ENCODE measurements around the gene FUT6. TPM values are rescaled to one million over a fixed set of nuclear protein-coding genes. Genes with fewer than 3 reads are reported as not detected.
A peak's percentile ranks its signal among the peaks of the same experiment; 100 is the strongest.

FUT6 gene
- total RNA-seq, 1 experiment from 2014 or later = not detected

DNA sequence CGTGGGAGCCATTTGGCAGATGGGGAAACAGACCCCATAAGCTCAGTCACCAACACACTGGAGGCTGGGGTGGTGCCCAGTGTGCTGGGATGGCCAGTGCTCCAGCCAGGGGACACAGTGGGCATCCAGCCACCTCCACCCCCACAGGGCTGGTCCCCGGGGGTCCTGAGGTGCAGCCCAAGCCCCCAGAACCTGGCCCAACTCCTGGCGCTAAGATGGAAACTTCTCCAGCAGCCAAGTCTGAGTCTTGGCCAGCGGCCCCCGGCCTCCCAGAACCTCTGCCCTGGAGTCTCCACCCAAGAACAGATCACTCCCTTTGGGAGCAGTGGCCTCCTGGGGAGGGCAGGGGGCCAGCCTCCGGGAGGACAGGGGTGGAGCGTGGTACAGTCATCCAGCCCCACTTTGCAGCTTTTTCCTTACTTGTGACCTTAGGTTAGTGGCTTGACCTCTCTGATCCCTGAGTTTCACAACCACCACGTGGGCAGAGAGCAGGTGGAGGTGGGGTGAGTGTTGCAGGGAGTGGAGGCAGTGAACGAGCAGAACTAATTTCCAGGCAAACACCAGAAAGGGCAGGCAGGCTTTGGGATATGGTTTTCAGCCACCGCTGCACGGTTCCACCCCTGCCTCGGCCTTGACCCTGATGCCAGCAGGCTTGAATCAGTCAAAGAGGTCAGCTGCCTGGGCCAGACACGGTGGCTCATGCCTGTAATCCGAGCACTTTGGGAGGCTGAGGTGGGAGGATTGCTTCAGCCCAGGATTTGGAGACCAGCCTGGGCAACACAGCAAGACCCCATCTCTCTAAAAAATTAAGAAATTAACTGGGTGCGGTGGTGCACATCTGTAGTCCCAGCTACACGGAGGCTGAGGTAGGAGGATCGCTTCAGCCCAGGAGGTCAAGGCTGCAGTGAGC lies 38.9 kb downstream of the FUT6 start:
- peaks cover 3% of the 10 kb centered on the region; the same call in 1 of the 2 replicates for H3K27me3 ChIP-seq (replicated peaks)

DNA sequence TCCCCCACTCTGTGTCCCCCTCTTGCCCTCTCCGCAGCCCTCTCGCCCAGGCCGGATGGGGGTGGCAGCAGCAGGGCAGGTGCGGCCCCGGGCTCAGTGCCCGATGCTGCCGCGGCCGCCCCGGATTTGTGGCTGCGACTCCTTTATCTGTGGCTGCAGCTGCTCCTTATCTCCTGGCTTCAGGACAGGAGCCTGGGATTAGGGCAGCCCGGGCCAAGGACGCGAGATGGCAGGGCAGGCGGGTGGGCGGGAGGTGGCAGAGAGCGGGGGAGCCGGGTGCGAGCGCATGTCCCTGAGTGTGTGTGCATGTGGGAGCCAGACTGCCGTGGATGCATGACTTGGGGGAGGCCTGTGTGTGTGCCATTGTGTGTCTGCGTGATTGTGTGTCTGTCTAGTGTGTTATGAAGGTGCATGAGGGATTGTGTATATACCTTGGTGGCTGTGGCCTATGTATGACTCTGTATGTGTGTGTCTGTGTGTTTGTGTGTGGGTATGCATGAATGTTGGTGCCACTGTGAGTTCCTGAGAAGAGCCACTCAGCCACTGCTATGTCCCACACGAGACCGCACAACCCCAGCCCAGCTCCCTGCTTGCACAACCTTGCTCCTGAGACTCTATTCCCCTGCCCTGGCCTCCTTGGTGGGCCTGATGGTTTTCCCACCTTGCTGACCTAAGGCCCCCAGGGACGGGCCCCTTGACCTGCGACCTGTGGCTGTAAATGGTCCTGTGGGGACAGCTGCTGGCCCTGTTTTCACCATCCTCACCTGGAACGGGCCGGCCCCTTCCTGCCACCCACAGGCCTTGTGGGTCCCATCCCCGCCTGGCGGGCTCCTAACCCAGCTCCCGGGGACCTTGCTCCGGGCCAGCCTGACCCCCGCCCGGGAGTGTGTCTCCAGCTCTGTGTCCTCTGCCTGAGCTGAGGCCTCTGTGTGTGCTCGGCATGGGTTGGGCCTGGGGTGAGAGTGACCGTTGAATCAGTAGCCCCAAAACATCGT lies 40.0 kb downstream of the FUT6 start:
- Histone ChIP-seq H3K27ac (no peak overlapping the region), H3K27me3 (replicated peaks) (peaks cover 1% of the 10 kb centered on the region; the same call in 1 of the 2 replicates), H3K4me1 (replicated peaks) (peaks cover 11% of the 10 kb centered on the region), H3K9me3 (replicated peaks) (no peaks in the 10 kb centered on the region), H3K4me3 (no peak overlapping the region), H3K36me3 (no peaks in the 10 kb centered on the region)
- no peak for DNase-seq (ENCODE audit: low read depth in 1 of 2, low spot score in 2 of 2)

More for the DNA sequence above, 38.9 kb downstream of the FUT6 start:
- Histone ChIP-seq H3K4me3 (no peak overlapping the region), H3K9me3 (replicated peaks) (no peaks in the 10 kb centered on the region), H3K4me1 (replicated peaks) (peaks cover 16% of the 10 kb centered on the region), H3K27ac (no peak overlapping the region), H3K36me3 (no peaks in the 10 kb centered on the region)
- no peak for DNase-seq (ENCODE audit: low read depth in 1 of 2, low spot score in 2 of 2)

DNA sequence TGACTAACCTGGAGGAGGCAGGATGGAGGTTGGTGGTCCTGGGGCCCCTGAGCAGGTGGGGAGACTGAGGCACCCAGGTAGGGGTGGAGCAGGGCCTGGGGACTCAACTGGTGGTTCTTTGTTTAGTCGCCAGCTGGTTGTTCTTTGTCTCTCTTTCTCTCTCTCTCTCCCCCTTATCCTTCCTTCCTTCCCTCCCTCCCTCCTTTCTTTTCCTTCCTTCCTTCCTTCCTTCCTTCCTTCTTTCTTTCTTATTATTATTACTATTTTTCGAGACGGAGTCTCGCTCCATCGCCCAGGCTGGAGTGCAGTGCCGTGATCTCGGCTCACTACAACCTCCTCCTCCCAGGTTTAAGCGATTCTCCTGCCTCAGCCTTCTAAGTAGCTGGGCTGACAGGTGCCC lies 41.3 kb downstream of the FUT6 start:
- Histone ChIP-seq H3K4me3 (no peak overlapping the region), H3K27me3 (replicated peaks) (no peaks in the 10 kb centered on the region), H3K27ac (no peak overlapping the region), H3K36me3 (no peaks in the 10 kb centered on the region), H3K4me1 (replicated peaks) (no peaks in the 10 kb centered on the region), H3K9me3 (replicated peaks) (no peaks in the 10 kb centered on the region)
- DNase-seq (ENCODE audit: low read depth in 1 of 2, low spot score in 2 of 2) = no peak

DNA sequence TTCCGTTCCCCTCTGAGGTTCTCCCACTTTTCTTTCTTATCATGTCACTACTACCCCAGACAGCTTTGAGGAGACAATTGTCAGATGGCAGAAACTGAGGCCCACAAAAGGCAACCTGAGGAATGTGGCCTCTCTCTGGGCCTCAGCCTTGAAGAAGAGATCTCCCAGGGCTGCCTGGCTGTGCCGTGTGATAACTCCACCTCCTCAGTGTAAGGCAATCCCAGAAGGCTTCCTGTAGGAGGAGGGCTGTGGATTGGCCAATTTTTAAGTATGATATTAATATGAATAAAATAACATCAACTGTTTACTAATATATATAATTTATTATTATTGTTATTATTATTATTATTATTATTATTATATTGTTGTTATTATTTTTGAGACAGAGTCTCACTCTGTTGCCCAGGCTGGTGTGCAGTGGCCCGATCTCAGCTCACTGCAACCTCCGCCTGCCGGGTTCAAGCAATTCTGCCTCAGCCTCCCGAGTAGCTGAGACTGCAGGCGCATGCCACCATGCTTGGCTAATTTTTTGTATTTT lies 44.1 kb downstream of the FUT6 start:
- Histone ChIP-seq H3K36me3 (no peaks in the 10 kb centered on the region; the same call in 1 of the 2 replicates), H3K27me3 (replicated peaks) (no peaks in the 10 kb centered on the region), H3K4me1 (replicated peaks) (no peaks in the 10 kb centered on the region), H3K27ac (no peak overlapping the region), H3K4me3 (no peak overlapping the region), H3K9me3 (replicated peaks) (no peaks in the 10 kb centered on the region)
- DNase-seq (ENCODE audit: low read depth in 1 of 2, low spot score in 2 of 2) = no peak

DNA sequence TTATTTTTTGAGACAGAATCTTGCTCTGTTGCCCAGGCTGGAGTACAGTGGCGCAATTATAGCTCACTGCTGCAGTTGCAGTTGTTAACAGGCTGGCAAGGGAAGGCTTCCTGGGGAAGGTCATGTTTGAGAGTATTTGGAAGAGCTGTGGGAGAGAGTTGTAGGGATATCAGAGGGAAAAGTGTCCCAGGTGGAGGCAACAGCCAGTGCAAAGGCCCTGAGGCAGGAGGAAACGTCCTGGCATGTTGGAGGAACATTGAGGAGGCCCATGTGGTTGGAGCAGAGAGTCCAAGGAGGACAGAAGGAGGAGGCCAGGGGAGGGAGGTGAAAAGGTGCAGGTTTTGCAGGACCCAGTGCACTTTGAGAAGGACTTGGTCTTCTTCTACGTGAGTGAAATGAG lies 46.3 kb downstream of the FUT6 start:
- H3K36me3 ChIP-seq = peaks cover 22% of the 10 kb centered on the region
- H3K4me1 ChIP-seq (replicated peaks) = peaks cover 5% of the 10 kb centered on the region
- H3K4me3 ChIP-seq = no peak overlapping the region
- no peaks in the 10 kb centered on the region for H3K9me3 ChIP-seq (replicated peaks)
- H3K27ac ChIP-seq = no peak overlapping the region
- no peaks in the 10 kb centered on the region for H3K27me3 ChIP-seq (replicated peaks)
- DNase-seq (ENCODE audit: low read depth in 1 of 2, low spot score in 2 of 2) = no peak

DNA sequence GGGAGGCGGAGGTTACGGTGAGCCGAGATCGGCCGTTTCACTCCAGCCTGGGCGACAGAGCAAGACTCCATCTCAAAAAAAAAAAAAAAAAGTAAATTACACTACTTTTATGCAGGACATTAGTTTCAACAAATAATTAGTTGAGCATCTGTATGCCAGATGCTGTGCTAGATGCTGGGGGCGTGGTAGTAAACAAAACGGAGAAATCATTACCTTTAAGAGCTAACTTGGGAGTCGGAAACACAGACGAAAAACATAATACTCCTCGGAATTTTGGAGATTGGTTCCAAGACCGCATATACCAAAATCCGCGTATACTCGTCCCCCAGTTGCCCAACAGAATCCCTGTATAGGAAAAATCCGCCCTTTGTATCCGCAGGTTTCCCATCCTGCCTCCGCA lies 47.3 kb downstream of the FUT6 start:
- Histone ChIP-seq H3K27me3 (replicated peaks) (no peaks in the 10 kb centered on the region), H3K36me3 (peaks cover 32% of the 10 kb centered on the region), H3K4me3 (no peak overlapping the region), H3K27ac (no peak overlapping the region), H3K9me3 (replicated peaks) (no peaks in the 10 kb centered on the region), H3K4me1 (replicated peaks) (peaks cover 5% of the 10 kb centered on the region)
- no peak for DNase-seq (ENCODE audit: low read depth in 1 of 2, low spot score in 2 of 2)

DNA sequence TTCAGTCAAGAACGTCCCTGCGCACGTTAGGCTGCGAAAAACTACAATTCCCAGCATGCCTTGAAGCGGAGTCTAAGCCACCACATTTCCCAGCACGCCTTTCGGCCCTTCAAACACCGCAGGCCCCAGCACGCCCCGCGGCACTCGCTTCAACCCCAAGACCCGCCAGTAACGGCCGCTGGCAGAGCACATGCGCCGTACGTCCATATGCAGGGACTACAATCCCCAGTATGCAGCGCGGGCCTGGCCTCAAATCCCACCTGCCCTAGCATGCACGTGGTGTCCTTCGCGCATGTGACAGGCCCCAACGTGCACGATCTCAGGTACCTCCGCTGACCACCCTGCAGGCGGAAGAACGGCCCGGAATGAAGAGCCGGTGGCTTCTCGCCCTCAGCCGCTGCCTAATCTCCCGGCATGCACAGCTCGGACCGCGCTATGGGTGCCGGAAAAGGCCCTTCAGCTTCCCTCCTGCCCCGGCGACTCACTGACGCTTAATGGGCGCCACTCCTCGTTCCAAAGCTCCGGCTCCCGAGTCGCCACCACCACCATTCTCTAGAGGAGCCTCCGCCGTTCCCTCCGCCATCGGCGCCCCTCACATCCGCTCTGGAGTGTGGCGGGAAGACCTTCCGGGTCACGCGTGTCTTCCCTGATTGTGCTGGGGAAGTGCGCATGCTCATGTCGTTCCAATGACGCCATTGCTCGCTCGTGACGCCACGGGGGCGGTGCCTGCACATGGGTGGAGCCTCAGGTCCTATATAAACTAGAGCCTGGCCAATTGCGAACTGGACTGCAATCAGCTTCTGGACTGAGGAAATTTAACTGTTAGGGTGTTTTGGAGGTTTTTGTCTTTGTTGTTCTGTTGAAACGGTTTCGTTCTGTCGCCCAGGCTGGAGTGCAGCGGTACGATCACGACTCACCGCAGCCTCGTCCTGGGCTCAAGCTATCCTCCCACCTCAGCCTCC lies 48.7 kb downstream of the FUT6 start, which contains the start of gene DUS3L:
TSS of gene DUS3L (minus strand) at position 605 of the 962 bp plus-strand sequence. CDS start at position 583, 22 bp downstream.
- H3K4me1 ChIP-seq (replicated peaks) = peaks cover 5% of the 10 kb centered on the region
- H3K9me3 ChIP-seq (replicated peaks) = no peaks in the 10 kb centered on the region
- DNase-seq (ENCODE audit: low read depth in 1 of 2, low spot score in 2 of 2) = peak; percentile 96 to 98
- peak within 1 kb of the TSS; percentile 62 for H3K4me3 ChIP-seq
- H3K27ac ChIP-seq = peak within 1 kb of the TSS; percentile 87
- peaks cover 43% of the 10 kb centered on the region for H3K36me3 ChIP-seq
- H3K27me3 ChIP-seq (replicated peaks) = no peaks in the 10 kb centered on the region

DNA sequence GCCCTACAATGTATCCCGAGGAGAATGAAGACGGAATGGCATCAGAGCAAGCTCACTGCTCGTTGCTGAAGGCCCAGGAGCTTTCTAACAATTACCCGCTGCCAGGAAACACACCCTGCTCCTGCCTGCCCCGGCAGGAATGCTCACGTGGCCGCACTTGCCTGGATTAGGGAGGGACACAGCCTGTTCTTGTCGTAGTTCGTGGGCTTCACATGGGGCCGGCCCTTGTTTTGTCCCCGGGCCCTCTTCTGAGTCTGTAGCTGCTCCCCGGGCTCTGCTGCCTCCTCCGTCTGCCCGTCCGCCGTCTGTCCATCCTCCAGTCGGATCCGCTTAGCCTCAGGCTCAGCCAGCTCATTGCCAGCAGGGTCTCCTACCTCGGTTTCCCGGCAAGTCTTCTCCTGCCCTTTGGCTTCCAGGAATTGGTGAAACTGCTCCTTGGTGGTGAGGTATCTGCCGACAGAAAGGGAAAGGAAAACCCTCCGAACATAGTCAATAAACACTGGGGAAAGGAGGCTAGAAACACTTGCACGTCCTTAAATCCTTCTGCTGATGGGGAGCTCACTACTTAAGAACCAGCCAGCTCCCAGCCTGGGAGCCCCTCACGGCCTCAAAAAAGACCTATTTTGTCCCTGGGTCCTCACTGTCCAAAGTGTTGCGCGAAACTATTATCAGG lies 49.5 kb downstream of the FUT6 start:
- no peaks in the 10 kb centered on the region for H3K9me3 ChIP-seq (replicated peaks)
- H3K4me3 ChIP-seq = peak overlapping the region; percentile 62
- no peaks in the 10 kb centered on the region for H3K27me3 ChIP-seq (replicated peaks)
- no peak for DNase-seq (ENCODE audit: low read depth in 1 of 2, low spot score in 2 of 2)
- H3K4me1 ChIP-seq (replicated peaks) = peaks cover 5% of the 10 kb centered on the region
- no peak overlapping the region for H3K27ac ChIP-seq
- H3K36me3 ChIP-seq = peaks cover 52% of the 10 kb centered on the region

DNA sequence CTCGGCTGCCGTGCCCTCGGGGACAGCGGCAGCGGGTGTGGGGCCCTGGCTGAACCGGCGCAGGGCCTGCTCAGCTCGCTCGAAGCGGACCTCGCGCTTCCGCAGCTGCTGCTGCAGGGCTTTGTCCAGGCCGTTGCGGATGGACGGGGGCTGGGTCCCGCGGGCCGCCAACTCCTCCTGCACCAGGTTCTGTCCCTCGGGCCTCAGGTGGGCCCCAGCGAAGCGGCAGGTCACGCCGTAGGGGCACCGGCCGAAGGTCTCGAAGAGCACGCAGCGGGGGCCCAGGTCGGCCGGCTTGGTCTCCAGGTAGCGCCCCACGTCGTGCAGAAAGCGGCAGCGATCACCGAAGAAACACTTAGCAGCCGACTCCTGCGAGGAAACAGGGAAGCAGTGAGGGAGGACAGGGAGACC lies 50.1 kb downstream of the FUT6 start:
- Histone ChIP-seq H3K27me3 (replicated peaks) (no peaks in the 10 kb centered on the region), H3K27ac (no peak overlapping the region), H3K4me1 (replicated peaks) (peaks cover 5% of the 10 kb centered on the region), H3K36me3 (peaks cover 58% of the 10 kb centered on the region), H3K4me3 (no peak overlapping the region), H3K9me3 (replicated peaks) (no peaks in the 10 kb centered on the region)
- DNase-seq (ENCODE audit: low read depth in 1 of 2, low spot score in 2 of 2) = no peak

DNA sequence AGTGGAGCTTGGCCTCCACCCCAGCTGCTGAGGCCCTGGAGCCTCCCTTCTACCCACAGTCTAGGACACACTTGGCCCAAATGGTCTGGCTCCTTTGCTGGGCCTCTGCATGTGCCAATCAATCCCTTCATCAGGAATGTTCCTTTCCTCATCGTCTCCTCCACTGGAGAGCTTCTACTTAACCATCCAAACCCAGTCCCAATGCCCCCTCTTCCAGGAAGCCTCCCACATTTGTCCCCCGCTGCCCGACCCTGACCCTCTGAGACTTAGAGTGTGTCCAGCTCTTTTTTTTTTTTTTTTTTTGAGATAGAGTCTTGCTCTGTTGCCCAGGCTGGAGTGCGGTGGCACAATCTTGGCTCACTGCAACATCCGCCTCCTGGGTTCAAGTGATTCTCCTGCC lies 51.1 kb downstream of the FUT6 start:
- Histone ChIP-seq H3K9me3 (replicated peaks) (no peaks in the 10 kb centered on the region), H3K27ac (no peak overlapping the region), H3K4me1 (replicated peaks) (peaks cover 5% of the 10 kb centered on the region), H3K36me3 (peaks cover 65% of the 10 kb centered on the region), H3K27me3 (replicated peaks) (no peaks in the 10 kb centered on the region), H3K4me3 (no peak overlapping the region)
- no peak for DNase-seq (ENCODE audit: low read depth in 1 of 2, low spot score in 2 of 2)

DNA sequence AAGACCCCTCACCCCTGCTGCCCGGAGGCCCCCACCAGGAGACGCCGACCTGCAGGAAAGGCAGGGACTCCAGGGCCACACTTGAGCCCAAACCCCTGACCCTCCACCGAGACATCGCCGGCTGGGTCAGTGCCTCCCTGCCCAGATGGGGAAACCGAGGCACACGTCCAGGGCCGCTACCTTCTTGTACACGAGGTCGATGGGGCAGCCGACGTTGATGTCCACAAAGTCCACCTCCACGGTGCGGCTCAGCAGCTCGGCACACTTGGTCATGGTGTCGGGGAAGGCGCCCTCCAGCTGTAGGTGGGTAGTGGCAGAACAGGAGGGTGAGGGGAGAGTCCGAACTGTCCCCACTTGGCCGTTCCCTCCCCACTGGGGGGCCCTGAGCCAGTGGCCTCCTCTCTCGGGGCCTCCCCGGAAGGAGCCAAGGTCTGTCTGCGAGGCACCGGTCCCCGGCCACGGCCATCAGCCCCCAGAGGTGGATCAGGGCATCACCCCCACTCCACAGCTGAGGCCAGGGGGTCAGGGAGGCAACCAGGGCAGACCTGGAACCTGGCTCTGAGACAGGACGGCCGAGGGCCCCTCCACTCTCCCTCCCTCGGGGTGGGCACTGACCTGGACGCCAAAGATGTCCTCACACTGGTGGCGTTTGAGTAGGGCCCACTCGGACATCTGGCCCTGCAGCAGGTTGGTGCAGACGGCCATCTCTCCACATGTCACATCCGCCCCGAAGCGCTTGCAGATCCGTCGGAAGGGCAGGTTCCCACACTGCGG lies 51.9 kb downstream of the FUT6 start:
- H3K27me3 ChIP-seq (replicated peaks) = no peaks in the 10 kb centered on the region
- peaks cover 65% of the 10 kb centered on the region for H3K36me3 ChIP-seq
- peaks cover 5% of the 10 kb centered on the region for H3K4me1 ChIP-seq (replicated peaks)
- H3K27ac ChIP-seq = no peak overlapping the region
- H3K9me3 ChIP-seq (replicated peaks) = no peaks in the 10 kb centered on the region
- DNase-seq (ENCODE audit: low read depth in 1 of 2, low spot score in 2 of 2) = no peak
- no peak overlapping the region for H3K4me3 ChIP-seq
